WERI-Rb-1 (cell line): ENCODE results near the gene ANKS6.

ENCODE experiments used
- DNase-seq: peaks from one replicate; pipeline ENCODE4 v3.0.0-alpha.2; 2020
- H3K27ac ChIP-seq: fragments of 250-450 bp; sonication (Bioruptor Pico); 2 replicates; pipeline ENCODE4 v1.5.1; 2020; ENCODE audit warnings: mild to moderate bottlenecking, moderate library complexity
- H3K27me3 ChIP-seq: fragments of 250-450 bp; sonication (Bioruptor Pico); 2 replicates; pipeline ENCODE4 v1.5.1; 2021; ENCODE audit warnings: mild to moderate bottlenecking, low read depth, moderate library complexity; ENCODE audit not compliant: insufficient read depth, severe bottlenecking
- H3K36me3 ChIP-seq: fragments of 250-450 bp; sonication (Bioruptor Pico); 2 replicates; pipeline ENCODE4 v1.5.1; 2020; ENCODE audit warnings: mild to moderate bottlenecking, moderate library complexity
- H3K4me3 ChIP-seq: 2 replicates; pipeline ENCODE4 v1.5.1; 2011; ENCODE audit warnings: low read depth, mild to moderate bottlenecking, control low read depth, low read length
- H3K9me3 ChIP-seq: fragments of 250-450 bp; sonication (Bioruptor Pico); 2 replicates; pipeline ENCODE4 v1.5.1; 2021; ENCODE audit warnings: mild to moderate bottlenecking, moderate library complexity; ENCODE audit not compliant: severe bottlenecking
- CTCF ChIP-seq: IDR thresholded peaks from 2 replicates; pipeline ENCODE4 v1.5.1; 2011; ENCODE audit warnings: low read depth, mild to moderate bottlenecking, control low read depth, inconsistent platforms, low read length

ANKS6 gene

GRCh38 chr9:98777618-98778017 lies 18.7 kb downstream of the ANKS6 start:
- no peak for DNase-seq
- Histone ChIP-seq H3K27me3 (no peaks in the 10 kb centered on the region), H3K27ac (peak overlapping the region; percentile 60), H3K4me3 (no peak overlapping the region), H3K9me3 (no peaks in the 10 kb centered on the region), H3K36me3 (peaks cover 52% of the 10 kb centered on the region)
- no peak for TF ChIP-seq CTCF

- H3K4me3 ChIP-seq = no peak overlapping the region
- no peak overlapping the region for H3K27ac ChIP-seq
- DNase-seq = peak; percentile 85
- peak; percentile 86 for TF ChIP-seq CTCF
- H3K27me3 ChIP-seq = no peaks in the 10 kb centered on the region
- H3K9me3 ChIP-seq = no peaks in the 10 kb centered on the region
- H3K36me3 ChIP-seq = peaks cover 52% of the 10 kb centered on the region
These were observed 20.4 kb downstream of the ANKS6 start for GRCh38 chr9:98775831-98776441.

- Histone ChIP-seq H3K27ac (no peak overlapping the region), H3K36me3 (peaks cover 62% of the 10 kb centered on the region), H3K4me3 (no peak overlapping the region), H3K27me3 (no peaks in the 10 kb centered on the region), H3K9me3 (no peaks in the 10 kb centered on the region)
- TF ChIP-seq CTCF = peak; percentile 92
- DNase-seq = peak; percentile 60
These were observed 21.6 kb downstream of the ANKS6 start for GRCh38 chr9:98774746-98775145.

GRCh38 chr9:98773721-98774120 lies 22.6 kb downstream of the ANKS6 start:
- DNase-seq = no peak
- no peaks in the 10 kb centered on the region for H3K9me3 ChIP-seq
- peak; percentile 47 for TF ChIP-seq CTCF
- no peak overlapping the region for H3K27ac ChIP-seq
- no peak overlapping the region for H3K4me3 ChIP-seq
- no peaks in the 10 kb centered on the region for H3K27me3 ChIP-seq
- peaks cover 70% of the 10 kb centered on the region for H3K36me3 ChIP-seq

- Histone ChIP-seq H3K36me3 (peaks cover 75% of the 10 kb centered on the region), H3K27me3 (no peaks in the 10 kb centered on the region)
These were observed 23.8 kb downstream of the ANKS6 start for GRCh38 chr9:98772364-98773155.

More at GRCh38 chr9:98772364-98773155, 23.8 kb downstream of the ANKS6 start:
- Histone ChIP-seq H3K9me3 (no peaks in the 10 kb centered on the region), H3K4me3 (no peak overlapping the region), H3K27ac (no peak overlapping the region)
- no peak for DNase-seq
- no peak for TF ChIP-seq CTCF
